IPS DF 4.7 (cell line): ENCODE results near the gene OCSTAMP.

ENCODE experiments used
- DNase-seq: peaks from one replicate; pipeline ENCODE4 v3.0.0-alpha.2; 2013; ENCODE audit warnings: low spot score; ENCODE audit errors: extremely low read depth

The OCSTAMP gene

GRCh38 chr20:46573788-46574584, 23.5 kb upstream of the OCSTAMP start:
- DNase-seq: no peak

- no peak for DNase-seq
Observed at GRCh38 chr20:46573234-46573633, 22.8 kb upstream of the OCSTAMP start.

GRCh38 chr20:46572790-46573189, 22.3 kb upstream of the OCSTAMP start:
- no peak for DNase-seq

- no peak for DNase-seq
Observed at GRCh38 chr20:46572153-46572552, 21.7 kb upstream of the OCSTAMP start.

- DNase-seq: no peak
Observed at GRCh38 chr20:46571418-46571817, 21.0 kb upstream of the OCSTAMP start.

- DNase-seq: no peak
Observed at GRCh38 chr20:46570956-46571355, 20.5 kb upstream of the OCSTAMP start.

GRCh38 chr20:46569961-46570360, 19.5 kb upstream of the OCSTAMP start:
- no peak for DNase-seq

- DNase-seq: no peak
Observed at GRCh38 chr20:46568570-46569129, 18.2 kb upstream of the OCSTAMP start.

GRCh38 chr20:46566125-46566524, 15.7 kb upstream of the OCSTAMP start:
- DNase-seq: no peak

- no peak for DNase-seq
Observed at GRCh38 chr20:46564241-46564957, 13.9 kb upstream of the OCSTAMP start.

GRCh38 chr20:46563860-46564221, 13.4 kb upstream of the OCSTAMP start:
- DNase-seq: no peak

GRCh38 chr20:46563170-46563859, 12.9 kb upstream of the OCSTAMP start:
- no peak for DNase-seq

- DNase-seq: no peak
Observed at GRCh38 chr20:46562373-46563169, 12.1 kb upstream of the OCSTAMP start.

- DNase-seq: no peak
Observed at GRCh38 chr20:46562009-46562372, 11.5 kb upstream of the OCSTAMP start.

- DNase-seq: no peak
Observed at GRCh38 chr20:46559685-46560440, 9.4 kb upstream of the OCSTAMP start.

GRCh38 chr20:46559001-46559400, 8.5 kb upstream of the OCSTAMP start:
- DNase-seq: no peak

- no peak for DNase-seq
Observed at GRCh38 chr20:46558511-46558959, 8.1 kb upstream of the OCSTAMP start.

- no peak for DNase-seq
Observed at GRCh38 chr20:46557231-46557956, 6.9 kb upstream of the OCSTAMP start.

- DNase-seq: no peak
Observed at GRCh38 chr20:46555370-46555956, 5.0 kb upstream of the OCSTAMP start.
